Neural crest cell (in vitro differentiated cells): ENCODE measurements around the gene TRMT2A. TPM values are rescaled to one million over a fixed set of nuclear protein-coding genes. Genes with fewer than 3 reads are reported as not detected.
A peak's percentile ranks its signal among the peaks of the same experiment; 100 is the strongest.

Experiments used
- DNase-seq: peaks from one replicate; pipeline ENCODE4 v3.0.0; 2021; ENCODE audit warnings: low read depth, mixed read lengths, low spot score
- H3K27ac Mint-ChIP-seq: one replicate; pipeline ENCODE4 v1.8.0; 2021; ENCODE audit warnings: mild to moderate bottlenecking, mixed read lengths; ENCODE audit not compliant: unreplicated experiment
- H3K27me3 Mint-ChIP-seq: 2 replicates; pipeline ENCODE4 v1.8.0; 2021; ENCODE audit warnings: low read depth, mild to moderate bottlenecking, mixed read lengths
- H3K36me3 Mint-ChIP-seq: 2 replicates; pipeline ENCODE4 v1.8.0; 2021; ENCODE audit warnings: low read depth, mild to moderate bottlenecking, mixed read lengths
- H3K4me1 Mint-ChIP-seq: 2 replicates; pipeline ENCODE4 v1.8.0; 2021; ENCODE audit warnings: mixed read lengths
- H3K4me3 Mint-ChIP-seq: one replicate; pipeline ENCODE4 v1.8.0; 2021; ENCODE audit warnings: mild to moderate bottlenecking, mixed read lengths
- H3K9me3 Mint-ChIP-seq: 2 replicates; pipeline ENCODE4 v1.8.0; 2021; ENCODE audit warnings: mixed read lengths
- CTCF ChIP-seq: fragments of 200-600 bp; sonication (generic); conservative IDR thresholded peaks from 2 replicates; pipeline ENCODE4 v1.5.0; 2021; ENCODE audit warnings: antibody characterized with exemption, mild to moderate bottlenecking
- total RNA-seq: library from RNA; stranded (reverse); gene quantifications from 2 replicates; pipeline ENCODE4 v1.2.1, GENCODE V29; 2021

Gene TRMT2A
- total RNA-seq, 1 donor from 2014 or later = 77.7 TPM

GRCh38 chr22:20065896-20066616 lies 51.0 kb downstream of the TRMT2A start:
- Mint-ChIP-seq H3K27ac (peak overlapping the region; percentile 29), H3K4me1 (no peaks in the 10 kb centered on the region), H3K36me3 (no peaks in the 10 kb centered on the region), H3K27me3 (no peaks in the 10 kb centered on the region), H3K9me3 (no peaks in the 10 kb centered on the region), H3K4me3 (no peak overlapping the region)
- DNase-seq = no peak
- TF ChIP-seq CTCF = no peak

DNA sequence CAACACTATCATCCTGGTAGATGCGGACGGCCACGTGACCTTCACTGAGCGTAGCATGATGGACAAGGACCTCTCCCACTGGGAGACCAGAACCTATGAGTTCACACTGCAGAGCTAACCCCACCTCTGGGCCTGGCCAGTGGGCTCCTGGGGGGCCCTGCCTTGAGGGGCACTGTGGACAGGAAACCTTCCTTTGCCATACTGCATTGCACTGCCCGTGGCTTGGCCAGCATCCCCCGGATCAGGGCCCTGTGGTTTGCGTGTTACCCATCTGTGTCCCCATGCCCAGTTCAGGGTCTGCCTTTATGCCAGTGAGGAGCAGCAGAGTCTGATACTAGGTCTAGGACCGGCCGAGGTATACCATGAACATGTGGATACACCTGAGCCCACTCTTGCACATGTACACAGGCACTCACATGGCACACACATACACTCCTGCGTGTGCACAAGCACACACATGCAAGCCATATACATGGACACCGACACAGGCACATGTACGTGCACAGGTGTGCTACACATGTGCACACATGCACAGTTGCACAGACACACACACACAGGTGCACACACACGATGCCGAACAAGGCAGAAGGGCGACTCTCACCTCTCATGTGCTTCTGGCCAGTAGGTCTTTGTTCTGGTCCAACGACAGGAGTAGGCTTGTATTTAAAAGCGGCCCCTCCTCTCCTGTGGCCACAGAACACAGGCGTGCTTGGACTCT lies 52.3 kb downstream of the TRMT2A start:
- H3K36me3 Mint-ChIP-seq = no peaks in the 10 kb centered on the region
- no peaks in the 10 kb centered on the region for H3K4me1 Mint-ChIP-seq
- TF ChIP-seq CTCF = no peak
- H3K27me3 Mint-ChIP-seq = no peaks in the 10 kb centered on the region
- no peak for DNase-seq
- H3K4me3 Mint-ChIP-seq = no peak overlapping the region
- H3K27ac Mint-ChIP-seq = no peak overlapping the region
- H3K9me3 Mint-ChIP-seq = no peaks in the 10 kb centered on the region

DNA sequence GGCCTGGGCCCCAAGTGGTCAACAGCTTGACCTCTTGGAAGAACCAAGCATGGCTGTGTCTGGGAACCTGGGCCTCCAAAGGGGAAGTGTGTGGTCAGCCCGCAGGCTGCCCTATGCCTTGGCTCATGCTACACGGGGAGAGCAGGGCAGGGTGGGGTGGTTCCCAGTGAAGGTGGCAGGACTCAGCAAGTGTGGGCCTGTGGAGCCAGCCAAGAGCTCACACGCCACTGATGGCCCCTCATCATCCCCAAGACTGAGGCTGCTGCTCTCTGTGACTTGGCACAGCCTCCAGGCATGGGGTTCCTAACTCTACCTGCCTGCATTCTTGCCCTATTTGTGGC lies 52.9 kb downstream of the TRMT2A start:
- H3K27me3 Mint-ChIP-seq = no peaks in the 10 kb centered on the region
- H3K4me1 Mint-ChIP-seq = peaks cover under 1% of the 10 kb centered on the region
- H3K36me3 Mint-ChIP-seq = no peaks in the 10 kb centered on the region
- H3K27ac Mint-ChIP-seq = no peak overlapping the region
- no peaks in the 10 kb centered on the region for H3K9me3 Mint-ChIP-seq
- TF ChIP-seq CTCF = no peak
- DNase-seq = no peak
- H3K4me3 Mint-ChIP-seq = no peak overlapping the region

- peaks cover 3% of the 10 kb centered on the region for H3K36me3 Mint-ChIP-seq
- H3K27ac Mint-ChIP-seq = no peak overlapping the region
- no peak overlapping the region for H3K4me3 Mint-ChIP-seq
- peaks cover 7% of the 10 kb centered on the region for H3K4me1 Mint-ChIP-seq
- no peak for DNase-seq
- H3K9me3 Mint-ChIP-seq = no peaks in the 10 kb centered on the region
- no peak for TF ChIP-seq CTCF
- H3K27me3 Mint-ChIP-seq = no peaks in the 10 kb centered on the region
These were observed 53.5 kb downstream of the TRMT2A start for GRCh38 chr22:20063271-20064139.

GRCh38 chr22:20062766-20063083 lies 54.3 kb downstream of the TRMT2A start:
- Mint-ChIP-seq H3K27ac (no peak overlapping the region), H3K4me3 (no peak overlapping the region), H3K9me3 (no peaks in the 10 kb centered on the region), H3K4me1 (peaks cover 7% of the 10 kb centered on the region), H3K27me3 (no peaks in the 10 kb centered on the region), H3K36me3 (peaks cover 3% of the 10 kb centered on the region)
- no peak for TF ChIP-seq CTCF
- no peak for DNase-seq
